Liver (tissue), 3 donors: ENCODE data around the gene PTGS2.
"Not testable (repeated sequence)": the region's sequence is repeated elsewhere in the genome, so short reads cannot be mapped to it uniquely, and the experiment has no call there.

Source experiments
- EGR1 ChIP-seq, 2 donors: IDR thresholded peaks; 2 replicates each; pipeline ENCODE4 v1.6.1; 2016 to 2018; ENCODE audit warnings: antibody characterized with exemption in 2 of 2, low read depth in 2 of 2
- FOXA1 ChIP-seq: IDR thresholded peaks from 2 replicates; pipeline ENCODE4 v1.6.1; 2016; ENCODE audit warnings: antibody characterized with exemption
- RAD21 ChIP-seq, 2 donors: IDR thresholded peaks; 2 replicates each; pipeline ENCODE4 v1.6.1; 2016; ENCODE audit warnings: antibody characterized with exemption in 2 of 2, mild to moderate bottlenecking in 2 of 2
- TAF1 ChIP-seq: conservative IDR thresholded peaks from 2 replicates; pipeline ENCODE4 v1.6.1; 2016; ENCODE audit warnings: antibody characterized with exemption, mild to moderate bottlenecking
- TF ChIP-seq, protein P1 (sequence below): fragments of 150-350 bp; IDR thresholded peaks from 2 replicates; pipeline ENCODE4 v1.5.1; 2017; ENCODE audit warnings: improper control_type of control experiment, low read depth, low read length; ENCODE audit not compliant: missing input control
- TF ChIP-seq, protein P2 (sequence below): IDR thresholded peaks from 2 replicates; pipeline ENCODE4 v1.6.1; 2016; ENCODE audit warnings: antibody characterized with exemption
- TF ChIP-seq, protein P3 (sequence below): IDR thresholded peaks from 2 replicates; pipeline ENCODE4 v1.6.1; 2016; ENCODE audit warnings: antibody characterized with exemption, mild to moderate bottlenecking
- TF ChIP-seq, protein P4 (sequence below): IDR thresholded peaks from 2 replicates; pipeline ENCODE4 v1.6.1; 2016; ENCODE audit warnings: antibody characterized with exemption
- donor health status: healthy.
- donor health status: healthy.

DNA sequence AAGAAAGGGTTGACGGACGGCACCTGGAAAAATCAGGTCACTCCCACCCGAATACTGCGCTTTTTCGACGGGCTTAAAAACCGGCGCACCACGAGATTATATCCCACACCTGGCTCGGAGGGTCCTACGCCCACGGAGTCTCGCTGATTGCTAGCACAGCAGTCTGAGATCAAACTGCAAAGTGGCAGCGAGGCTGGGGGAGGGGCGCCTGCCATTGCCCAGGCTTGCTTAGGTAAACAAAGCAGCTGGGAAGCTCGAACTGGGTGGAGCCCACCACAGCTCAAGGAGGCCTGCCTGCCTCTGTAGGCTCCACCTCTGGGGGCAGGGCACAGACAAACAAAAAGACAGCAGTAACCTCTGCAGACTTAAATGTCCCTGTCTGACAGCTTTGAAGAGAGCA, 42.7 kb downstream of the PTGS2 start:
- TF ChIP-seq, protein P1, sequence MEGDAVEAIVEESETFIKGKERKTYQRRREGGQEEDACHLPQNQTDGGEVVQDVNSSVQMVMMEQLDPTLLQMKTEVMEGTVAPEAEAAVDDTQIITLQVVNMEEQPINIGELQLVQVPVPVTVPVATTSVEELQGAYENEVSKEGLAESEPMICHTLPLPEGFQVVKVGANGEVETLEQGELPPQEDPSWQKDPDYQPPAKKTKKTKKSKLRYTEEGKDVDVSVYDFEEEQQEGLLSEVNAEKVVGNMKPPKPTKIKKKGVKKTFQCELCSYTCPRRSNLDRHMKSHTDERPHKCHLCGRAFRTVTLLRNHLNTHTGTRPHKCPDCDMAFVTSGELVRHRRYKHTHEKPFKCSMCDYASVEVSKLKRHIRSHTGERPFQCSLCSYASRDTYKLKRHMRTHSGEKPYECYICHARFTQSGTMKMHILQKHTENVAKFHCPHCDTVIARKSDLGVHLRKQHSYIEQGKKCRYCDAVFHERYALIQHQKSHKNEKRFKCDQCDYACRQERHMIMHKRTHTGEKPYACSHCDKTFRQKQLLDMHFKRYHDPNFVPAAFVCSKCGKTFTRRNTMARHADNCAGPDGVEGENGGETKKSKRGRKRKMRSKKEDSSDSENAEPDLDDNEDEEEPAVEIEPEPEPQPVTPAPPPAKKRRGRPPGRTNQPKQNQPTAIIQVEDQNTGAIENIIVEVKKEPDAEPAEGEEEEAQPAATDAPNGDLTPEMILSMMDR, result not testable (repeated sequence)
- not testable (repeated sequence) for TF ChIP-seq FOXA1; TAF1; RAD21 (IDR thresholded peaks at IDR 0.05); EGR1 (IDR thresholded peaks at IDR 0.05; ENCODE audit: low read depth in 2 of 2)
- TF ChIP-seq, protein P2, sequence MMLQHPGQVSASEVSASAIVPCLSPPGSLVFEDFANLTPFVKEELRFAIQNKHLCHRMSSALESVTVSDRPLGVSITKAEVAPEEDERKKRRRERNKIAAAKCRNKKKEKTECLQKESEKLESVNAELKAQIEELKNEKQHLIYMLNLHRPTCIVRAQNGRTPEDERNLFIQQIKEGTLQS, result not testable (repeated sequence)
- TF ChIP-seq, protein P3, sequence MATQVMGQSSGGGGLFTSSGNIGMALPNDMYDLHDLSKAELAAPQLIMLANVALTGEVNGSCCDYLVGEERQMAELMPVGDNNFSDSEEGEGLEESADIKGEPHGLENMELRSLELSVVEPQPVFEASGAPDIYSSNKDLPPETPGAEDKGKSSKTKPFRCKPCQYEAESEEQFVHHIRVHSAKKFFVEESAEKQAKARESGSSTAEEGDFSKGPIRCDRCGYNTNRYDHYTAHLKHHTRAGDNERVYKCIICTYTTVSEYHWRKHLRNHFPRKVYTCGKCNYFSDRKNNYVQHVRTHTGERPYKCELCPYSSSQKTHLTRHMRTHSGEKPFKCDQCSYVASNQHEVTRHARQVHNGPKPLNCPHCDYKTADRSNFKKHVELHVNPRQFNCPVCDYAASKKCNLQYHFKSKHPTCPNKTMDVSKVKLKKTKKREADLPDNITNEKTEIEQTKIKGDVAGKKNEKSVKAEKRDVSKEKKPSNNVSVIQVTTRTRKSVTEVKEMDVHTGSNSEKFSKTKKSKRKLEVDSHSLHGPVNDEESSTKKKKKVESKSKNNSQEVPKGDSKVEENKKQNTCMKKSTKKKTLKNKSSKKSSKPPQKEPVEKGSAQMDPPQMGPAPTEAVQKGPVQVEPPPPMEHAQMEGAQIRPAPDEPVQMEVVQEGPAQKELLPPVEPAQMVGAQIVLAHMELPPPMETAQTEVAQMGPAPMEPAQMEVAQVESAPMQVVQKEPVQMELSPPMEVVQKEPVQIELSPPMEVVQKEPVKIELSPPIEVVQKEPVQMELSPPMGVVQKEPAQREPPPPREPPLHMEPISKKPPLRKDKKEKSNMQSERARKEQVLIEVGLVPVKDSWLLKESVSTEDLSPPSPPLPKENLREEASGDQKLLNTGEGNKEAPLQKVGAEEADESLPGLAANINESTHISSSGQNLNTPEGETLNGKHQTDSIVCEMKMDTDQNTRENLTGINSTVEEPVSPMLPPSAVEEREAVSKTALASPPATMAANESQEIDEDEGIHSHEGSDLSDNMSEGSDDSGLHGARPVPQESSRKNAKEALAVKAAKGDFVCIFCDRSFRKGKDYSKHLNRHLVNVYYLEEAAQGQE, result not testable (repeated sequence)
- TF ChIP-seq, protein P4, sequence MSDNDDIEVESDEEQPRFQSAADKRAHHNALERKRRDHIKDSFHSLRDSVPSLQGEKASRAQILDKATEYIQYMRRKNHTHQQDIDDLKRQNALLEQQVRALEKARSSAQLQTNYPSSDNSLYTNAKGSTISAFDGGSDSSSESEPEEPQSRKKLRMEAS, result not testable (repeated sequence)
